Glomerular visceral epithelial cell (primary cell): ENCODE results near the gene TMEM120B.

Experiments
- DNase-seq: peaks from one replicate; pipeline ENCODE4 v3.0.0-alpha.2; 2016; ENCODE audit errors: extremely low spot score

Gene TMEM120B

GRCh38 chr12:121775501-121775900, 62.9 kb downstream of the TMEM120B start:
- peak; percentile 44 for DNase-seq

DNA sequence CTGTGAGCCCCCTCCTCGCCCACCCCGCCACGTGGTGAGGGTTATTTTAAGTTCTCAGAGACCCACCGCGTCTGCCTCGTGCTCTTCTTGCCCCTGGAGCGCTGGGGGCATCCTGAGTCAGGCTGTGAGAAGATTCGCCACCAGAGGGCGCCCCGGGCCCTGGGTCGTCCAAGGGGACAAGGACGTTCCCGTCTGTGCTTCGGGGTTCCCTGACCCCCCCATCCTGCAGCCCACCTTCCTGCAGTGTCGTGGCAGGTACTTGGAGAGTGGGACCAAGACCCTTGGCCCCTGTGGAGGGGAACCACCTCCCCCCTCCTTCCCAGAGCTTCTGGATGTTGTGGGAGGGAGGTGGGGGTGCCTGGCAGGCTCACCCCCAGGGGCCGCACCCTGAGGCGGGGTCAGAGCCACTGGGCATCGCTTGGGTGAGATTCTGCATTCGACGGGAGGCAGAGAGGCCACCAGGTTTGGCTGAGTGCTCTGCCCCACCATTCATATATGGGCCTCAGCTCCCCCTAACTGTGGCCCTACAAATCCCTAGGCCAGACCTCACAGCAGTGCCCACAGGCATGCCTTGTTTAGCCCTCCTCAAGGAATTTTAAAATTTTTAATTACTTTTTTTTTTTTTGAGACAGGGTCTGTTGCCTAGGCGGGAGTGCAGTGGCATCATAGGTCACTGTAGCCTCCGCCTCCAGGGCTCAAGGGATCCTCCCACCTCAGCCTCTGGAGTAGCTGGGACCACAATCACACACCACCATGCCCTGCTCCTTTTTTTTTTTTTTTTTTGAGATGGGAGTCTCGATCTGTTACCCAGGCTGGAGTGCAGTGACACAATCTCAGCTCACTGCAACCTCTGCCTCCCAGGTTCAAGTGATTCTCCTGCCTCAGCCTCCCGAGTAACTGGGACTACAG, 63.9 kb downstream of the TMEM120B start:
- DNase-seq = peak; percentile 70

GRCh38 chr12:121778567-121779421, 66.2 kb downstream of the TMEM120B start:
- no peak for DNase-seq

DNA sequence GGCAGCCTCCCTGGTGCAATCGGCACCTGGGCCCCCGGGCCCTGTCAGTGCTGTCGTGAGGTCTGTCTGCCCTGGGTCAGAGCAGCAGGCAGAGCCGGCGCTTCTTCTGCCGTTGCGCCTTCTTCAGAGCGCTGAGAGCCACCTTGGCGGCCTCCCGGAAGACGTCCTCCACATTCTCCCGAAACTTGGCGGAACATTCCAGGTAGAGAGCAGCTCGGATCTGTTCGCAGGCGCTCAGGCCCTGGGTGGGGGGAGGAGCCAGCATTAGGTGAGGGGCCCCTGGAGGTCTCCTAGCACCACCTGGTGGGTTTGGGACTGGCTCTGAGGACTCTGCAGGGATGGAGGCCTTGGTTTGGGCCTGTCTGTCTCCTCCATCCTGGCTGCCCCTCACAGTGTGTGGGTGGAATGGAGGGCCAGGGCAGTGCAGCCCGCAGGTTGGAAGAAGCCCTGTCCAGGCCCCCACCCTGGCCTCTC, 66.9 kb downstream of the TMEM120B start:
- no peak for DNase-seq

GRCh38 chr12:121780429-121780828, 67.9 kb downstream of the TMEM120B start:
- no peak for DNase-seq

DNA sequence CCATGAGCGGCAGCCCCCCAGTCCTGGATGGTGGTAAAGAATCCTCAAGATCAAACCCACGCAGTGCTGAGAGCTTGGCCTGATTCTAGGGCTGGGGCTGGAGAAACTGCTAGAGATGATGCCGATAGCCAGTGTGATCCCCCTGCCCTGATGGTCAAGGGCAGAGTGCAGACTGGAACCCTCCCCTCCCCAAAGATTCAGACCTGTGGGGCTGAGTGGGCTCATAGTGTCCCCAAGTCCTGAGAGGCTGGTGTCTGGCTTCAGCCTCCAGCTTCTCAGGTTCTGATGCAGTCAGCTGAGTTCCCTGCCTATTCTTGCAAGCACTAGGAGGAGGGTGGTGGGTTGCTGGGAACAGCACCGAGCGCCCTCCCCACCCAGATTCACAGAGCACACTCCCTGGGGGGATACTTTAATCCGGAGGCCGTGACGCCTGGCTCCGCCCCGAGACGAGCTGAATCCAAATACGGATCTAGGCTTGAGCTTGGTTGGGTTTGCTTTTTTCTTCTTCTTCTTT, 69.0 kb downstream of the TMEM120B start:
- no peak for DNase-seq

- peak; percentile 48 for DNase-seq
These were observed 69.7 kb downstream of the TMEM120B start for GRCh38 chr12:121781998-121782979.

GRCh38 chr12:121783766-121784165, 71.2 kb downstream of the TMEM120B start:
- peak; percentile 71 for DNase-seq

DNA sequence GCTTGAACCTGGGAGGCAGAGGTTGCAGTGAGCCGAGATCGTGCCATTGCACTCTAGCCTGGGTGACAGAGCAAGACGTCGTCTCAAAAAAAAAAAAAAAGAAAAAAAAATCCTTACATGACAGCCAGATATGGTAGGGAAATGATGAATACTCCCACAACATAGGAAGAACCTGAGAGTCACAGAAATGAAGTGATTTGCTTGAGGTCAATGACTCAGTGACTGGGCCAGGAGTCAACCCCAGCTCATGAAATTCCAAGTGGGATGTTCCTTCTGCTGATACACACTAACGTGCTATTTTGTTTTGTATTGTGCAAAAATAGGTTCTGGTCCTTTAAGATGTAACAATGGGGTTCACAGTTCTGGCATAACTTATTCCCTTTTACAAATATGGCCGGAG, 71.9 kb downstream of the TMEM120B start:
- peak; percentile 90 for DNase-seq

DNA sequence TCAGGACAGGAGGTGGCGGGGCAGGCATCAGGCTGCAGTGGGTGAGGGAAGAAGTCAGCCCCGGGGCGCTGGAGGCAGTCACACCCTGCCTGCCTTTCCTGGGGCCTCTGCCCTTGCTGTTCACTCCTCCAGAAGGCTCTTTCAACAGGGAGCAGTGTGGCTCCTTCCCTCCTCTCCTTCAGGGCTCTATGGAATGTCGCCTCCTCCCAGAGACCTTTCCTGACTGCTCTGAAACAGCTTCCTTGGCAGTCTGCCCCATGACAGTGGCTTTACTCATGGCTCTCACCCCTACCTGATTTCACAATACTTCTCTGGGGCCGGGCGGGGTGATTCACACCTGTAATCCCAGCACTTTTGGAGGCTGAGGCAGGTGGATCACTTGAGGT, 73.9 kb downstream of the TMEM120B start:
- peak; percentile 95 for DNase-seq

DNA sequence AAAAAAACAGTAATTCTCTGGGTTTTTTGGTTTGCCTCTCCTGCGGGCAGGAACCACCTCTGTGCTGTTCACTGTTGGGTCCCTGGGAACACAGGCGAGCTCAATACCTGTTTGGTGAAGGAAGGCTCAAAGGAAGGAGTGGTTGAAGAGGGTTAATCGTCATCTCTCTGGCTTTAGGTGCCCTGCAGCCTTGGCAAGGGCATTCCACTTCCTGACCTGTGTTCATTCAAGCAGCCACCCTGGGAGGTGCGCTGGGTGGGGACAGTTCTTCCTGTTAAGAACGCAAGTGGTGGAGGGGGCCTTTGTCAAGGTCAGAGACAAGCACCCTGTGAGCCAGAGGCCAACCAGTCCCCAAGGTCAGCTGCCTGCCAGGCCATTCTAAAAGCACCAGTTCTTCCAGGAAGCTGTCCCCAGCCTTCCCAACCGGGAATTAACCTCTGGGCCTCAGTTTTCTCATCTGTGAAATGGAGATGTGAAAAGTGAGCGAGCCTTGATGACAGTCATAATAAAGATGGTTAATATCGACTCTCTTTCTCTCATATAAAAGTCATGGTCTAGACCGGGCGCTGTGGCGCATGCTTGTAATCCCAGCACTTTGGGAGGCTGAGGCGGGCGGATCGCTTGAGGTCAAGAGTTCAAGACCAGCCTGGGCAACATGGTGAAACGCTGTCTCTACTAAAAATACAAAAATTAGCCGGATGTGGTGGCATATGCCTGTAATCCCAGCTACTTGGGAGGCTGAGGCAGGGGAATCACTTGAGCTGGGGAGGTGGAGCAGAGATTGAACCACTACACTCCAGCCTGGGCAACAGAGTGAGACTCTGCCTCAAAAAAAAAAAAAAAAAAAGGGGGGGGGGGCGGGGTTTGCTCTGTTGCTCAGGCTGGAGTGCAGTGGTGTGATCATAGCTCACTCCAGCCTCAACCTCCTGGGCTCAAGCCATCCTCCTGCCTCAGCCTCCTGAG, 74.8 kb downstream of the TMEM120B start:
- no peak for DNase-seq

- peak; percentile 50 for DNase-seq
These were observed 75.7 kb downstream of the TMEM120B start for GRCh38 chr12:121788176-121788818.

DNA sequence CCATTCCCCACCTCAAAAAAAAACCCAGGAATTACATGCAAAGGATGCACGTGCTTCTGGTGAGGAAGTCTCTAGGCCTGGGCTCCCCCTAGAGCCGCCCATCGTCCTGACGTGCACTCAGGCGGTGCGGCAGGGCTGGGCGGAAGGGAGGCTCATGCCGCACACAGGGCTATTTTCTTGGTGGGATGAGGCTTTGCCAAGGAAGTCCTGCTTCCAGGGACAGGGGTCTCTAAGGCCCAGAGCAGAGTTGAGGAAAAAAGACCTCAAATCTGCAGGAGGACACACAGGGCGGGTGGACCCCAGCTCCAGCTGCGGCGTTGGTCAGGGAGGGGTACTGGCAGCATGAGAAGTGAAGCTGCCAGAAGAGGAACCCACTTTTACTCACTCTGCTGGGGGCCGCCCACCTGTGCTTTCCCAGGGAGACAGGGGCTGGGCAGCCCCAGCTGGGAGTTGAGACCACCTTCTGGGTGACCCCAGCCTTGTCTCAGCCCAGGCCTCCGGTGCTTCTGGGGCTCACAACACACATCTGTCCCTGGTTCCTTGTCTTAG, 76.8 kb downstream of the TMEM120B start:
- DNase-seq = no peak

GRCh38 chr12:121789800-121790728, 77.5 kb downstream of the TMEM120B start:
- DNase-seq = peak; percentile 88

GRCh38 chr12:121790785-121791184, 78.2 kb downstream of the TMEM120B start:
- DNase-seq = peak; percentile 29

DNA sequence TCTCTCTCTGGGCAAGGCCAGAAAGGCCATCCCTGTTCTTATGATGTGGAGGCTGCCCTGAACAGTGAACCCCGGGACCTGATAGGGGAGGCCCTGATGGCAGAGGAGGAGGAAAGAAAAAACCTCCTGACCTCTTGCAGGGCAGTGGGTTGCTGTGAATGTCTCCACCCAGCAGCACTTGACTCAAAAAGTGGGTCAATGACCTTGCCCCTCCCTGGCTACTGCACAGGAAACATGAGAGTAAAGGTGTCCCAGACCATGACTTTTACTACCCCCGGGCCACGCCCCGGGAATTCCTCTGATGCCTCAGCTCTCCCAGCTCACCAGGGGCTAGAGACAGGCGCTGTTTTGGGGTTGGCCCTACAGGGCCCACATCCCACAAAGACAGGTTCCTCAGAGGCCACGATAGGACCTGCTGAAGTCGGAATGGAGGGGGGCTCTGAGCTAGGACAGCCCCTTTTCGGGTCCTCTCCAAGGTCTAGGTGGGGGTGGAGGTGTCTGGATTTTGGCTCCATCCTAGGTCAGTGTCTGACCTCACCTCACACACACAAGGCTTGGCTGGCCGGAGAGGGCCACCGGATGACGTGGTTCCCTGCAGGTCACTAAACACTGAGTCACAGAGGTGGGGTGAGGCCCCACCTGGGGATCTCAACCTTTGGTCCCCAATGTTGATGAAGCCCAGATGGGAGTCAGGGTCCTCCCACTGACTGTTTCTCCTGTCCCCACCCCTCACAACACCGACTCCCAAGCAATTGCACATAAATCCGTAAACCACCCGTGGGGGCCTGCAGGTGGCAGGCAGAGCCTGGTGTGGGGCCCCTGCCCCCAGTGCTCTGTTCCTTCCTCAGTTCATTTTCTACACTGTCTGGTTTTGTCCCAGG, 79.4 kb downstream of the TMEM120B start:
- DNase-seq = peak; percentile 63
